NCI-H2196 treated with DMSO at 0.1 percent for 48 hours (cell line): ENCODE results near the gene NELFB.

ENCODE experiments used
- DNase-seq: peaks from one replicate; lab custom pipeline; 2025; ENCODE audit not compliant: unreplicated experiment; lab: John Stamatoyannopoulos, UW

Gene NELFB

DNA sequence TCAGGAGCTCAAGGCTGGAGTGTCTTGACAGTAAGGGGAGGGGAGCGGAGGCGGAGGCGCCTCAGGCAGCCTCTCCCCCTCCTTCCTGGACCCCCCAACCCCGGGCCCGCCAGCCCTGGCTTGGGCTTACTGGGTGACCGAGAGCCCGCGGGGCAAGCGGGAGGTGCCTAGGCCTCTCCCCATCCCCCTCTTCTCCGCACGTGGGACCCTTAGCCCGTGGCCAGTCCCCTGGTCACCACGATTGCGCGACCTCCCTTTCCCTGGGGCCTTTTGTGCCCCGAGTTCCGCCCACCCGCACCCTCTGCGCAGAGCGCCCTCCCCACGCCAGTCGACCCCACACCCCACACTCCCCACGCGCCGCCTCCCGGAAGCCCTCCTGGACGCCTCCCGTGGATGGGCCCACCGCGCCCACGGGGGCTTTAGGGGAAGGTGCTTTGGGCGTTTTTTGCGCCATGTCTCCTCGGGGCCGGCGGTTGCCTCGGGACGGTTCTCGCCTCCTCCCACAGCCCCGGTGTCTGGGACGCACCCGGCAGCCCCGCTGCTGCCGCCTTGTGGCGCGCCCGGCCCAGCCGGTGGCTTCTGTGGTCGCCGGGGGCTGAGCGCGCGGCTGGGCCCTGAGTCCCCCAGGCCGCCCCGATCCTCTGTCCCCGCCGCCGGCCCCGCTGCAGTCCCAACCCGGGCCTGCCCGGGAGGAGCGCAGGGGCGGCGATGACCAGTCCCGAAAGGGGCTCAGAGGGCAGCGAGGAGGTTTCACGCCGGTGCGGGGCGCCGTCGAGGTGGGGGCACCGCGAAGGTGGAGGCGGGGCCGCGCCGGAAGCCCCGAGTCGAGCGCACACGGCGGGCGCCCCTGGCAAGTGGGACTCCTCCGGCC is 25.6 kb downstream of the NELFB start:
- DNase-seq = no peak

DNA sequence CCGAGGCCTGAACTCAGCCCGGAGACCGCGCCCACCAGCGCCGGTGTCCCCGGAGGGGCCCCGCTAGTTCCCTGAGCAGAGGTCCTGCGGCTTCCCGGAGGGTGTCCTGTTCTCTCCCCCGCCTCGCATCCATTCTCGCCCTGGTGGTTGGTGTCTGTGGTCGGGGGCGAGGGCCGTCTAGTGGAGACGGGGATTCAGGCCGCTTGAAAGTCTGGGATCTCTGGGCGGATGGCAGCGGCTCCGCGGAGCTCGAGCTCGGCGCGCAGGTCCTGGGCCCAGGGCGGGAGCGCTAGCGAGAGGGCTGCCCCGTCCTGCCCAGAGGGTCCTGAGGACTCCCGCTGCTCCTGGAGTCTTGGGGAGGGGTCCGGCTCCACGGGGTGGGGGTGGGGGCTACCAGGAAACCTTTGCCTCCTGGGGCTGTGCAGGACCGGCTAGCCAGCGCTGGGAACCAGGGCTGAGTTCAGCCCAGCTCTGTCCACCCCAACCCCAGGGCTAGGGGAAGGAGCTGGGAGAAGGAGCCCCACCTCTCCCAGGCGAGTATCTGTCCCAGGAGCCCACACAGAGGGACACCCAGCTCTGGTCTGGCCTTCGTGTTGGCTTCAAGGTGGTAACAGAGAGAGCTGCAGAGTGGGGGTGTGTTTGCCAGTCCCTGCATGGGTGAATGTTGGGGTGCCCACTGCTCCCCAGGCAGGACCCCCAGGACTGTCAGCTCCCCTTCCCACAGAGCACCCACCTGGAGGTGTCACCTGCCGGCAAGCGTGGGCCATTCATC is 26.4 kb downstream of the NELFB start:
- no peak for DNase-seq

DNA sequence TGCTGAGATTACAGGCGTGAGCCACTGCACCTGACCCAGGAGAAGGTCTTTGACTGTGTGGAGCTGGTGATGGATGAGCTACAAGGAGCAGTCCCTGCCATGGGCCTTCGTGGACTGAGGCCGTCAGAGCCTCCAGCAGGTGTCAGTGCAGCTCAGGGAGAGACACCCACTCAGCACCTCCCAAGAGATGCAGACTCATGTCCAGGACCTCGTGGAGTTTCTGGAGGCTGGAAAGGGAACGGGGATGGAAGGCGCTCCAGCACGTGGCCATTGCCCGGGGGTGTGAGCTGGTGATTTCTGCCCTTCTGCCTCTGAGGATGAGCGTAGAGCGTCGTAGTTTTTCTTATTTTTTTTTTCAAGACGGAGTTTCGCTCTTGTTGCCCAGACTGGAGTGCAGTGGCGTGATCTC is 31.9 kb downstream of the NELFB start:
- DNase-seq = peak; percentile 44

DNA sequence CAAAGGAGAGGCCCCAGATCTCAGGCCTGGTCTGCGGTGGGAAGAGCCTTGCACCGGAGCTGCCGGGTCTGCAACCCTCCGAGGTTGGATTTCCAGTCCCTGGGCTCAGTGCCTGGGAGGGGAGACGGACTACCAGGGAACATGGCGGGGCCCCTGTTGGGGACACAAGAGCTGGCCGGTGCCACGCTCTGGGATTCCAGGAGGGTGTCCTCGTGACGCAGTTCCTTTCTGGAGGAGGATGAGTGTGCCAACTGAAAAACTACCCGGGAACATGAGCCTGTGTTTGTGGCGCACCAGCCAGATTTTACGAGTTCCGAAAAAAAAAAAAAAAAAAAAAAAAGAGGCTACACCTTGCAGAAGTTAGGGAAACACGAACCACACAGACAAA is 38.0 kb downstream of the NELFB start:
- no peak for DNase-seq

DNA sequence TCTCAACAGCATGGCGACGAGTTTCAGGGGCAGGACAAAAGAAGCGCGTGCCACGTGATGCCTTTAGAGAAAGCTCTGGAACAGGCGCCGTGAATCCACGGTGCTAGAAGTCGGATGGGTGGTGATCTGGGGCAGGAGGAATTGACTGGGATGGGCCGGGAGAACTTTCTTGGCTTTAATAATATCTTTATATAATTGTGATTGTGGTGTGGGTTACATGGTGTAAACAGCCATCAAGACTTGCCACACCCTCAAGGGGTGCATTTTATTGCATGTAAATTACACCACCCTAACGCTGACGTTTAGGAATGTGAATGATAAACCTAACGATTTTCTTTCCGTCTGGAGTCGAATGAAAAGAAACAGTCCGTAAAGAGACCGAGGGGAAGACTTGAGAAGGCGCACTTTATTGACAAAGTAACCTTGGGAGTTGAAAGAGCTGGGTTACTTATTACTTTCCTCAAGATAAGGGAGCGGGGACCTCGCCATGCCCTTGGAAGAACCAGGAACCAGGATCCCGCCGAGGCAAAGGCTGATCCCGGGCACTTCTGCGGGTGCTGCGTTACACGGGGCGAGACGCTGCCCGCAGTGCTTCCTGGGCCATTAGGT is 38.5 kb downstream of the NELFB start:
- DNase-seq = no peak

DNA sequence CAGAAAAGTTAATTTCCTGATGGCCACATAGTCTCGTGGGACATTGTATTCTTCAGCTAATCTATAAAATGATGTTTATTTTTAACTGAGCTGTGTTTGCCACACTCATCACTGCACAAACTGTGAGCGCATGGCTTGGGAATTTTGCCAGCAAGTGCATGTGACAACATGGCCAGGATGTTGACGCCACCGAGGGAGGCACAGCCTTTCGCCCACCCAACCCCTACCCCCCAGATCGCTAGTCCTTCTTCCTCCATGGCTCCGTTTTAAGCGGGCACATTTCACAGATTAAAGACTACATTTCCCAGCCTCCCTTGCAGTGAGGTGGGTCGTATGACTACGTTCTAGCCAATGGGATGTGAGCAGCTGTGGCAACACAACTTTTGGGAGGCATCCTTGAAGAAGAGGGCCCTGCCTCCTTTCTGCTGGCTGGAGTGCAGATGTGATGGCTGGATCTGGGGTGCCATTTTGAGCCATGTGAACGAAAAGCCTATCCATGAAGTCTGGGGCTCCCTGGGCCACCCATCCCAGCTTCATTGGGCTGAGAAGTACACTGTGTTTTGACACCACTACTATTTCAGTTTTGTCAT is 39.1 kb downstream of the NELFB start:
- DNase-seq = no peak

DNA sequence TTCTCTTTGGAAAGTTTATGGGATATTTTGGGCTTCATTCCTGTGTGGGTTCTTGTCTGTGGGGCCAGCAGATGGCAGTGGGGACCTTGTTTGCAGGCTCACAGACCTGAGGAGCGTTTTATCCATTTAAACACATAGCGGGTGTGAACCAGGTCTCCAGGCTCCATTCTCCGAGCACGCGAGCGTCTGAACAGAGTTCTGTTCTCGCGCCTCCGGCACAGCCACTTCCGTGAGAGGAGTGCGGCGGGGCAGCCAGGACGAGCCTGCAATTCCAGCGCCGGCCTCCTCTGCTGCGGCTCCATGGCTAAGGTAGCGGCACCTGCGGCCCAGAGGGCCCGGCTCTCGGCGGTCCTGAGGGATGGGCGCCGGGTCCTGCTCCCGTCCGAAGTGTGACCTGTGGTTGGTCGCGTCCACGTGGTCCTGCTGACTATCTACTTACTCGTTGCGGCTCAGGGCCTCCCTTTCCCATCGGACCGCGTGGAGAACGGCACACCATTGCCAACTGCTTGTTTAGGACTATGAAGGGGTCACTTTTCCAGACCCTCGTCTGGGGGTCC is 39.6 kb downstream of the NELFB start:
- DNase-seq = no peak

DNA sequence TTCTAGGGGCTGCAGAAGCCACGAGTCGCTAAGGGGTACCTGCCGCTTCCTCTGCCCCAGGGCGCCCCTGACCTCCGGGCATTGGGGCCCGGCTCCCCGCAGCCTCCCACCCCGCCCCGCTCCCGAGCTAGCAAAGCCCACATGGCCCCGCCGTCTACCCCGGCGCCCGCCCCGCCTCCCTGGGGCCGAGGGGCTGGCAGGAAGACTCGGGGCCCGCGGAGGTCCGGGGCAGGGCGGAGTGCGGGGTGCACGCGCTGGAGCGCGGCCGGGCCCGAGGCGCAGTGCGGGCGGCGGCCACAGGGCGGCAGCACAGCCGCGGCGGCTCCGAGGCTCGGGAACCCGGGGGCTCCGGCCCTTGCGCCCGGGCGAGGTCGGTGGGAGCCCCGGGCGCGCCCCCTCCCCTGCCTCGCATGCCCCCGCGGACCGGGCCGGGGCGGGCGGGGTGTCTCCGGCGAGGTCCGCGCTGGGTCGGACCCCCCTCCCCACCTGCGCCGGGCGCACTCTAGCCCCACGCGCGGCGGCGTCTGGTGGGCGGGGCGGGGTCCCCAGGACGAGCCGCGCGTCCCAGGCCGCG is 40.2 kb downstream of the NELFB start:
- no peak for DNase-seq

DNA sequence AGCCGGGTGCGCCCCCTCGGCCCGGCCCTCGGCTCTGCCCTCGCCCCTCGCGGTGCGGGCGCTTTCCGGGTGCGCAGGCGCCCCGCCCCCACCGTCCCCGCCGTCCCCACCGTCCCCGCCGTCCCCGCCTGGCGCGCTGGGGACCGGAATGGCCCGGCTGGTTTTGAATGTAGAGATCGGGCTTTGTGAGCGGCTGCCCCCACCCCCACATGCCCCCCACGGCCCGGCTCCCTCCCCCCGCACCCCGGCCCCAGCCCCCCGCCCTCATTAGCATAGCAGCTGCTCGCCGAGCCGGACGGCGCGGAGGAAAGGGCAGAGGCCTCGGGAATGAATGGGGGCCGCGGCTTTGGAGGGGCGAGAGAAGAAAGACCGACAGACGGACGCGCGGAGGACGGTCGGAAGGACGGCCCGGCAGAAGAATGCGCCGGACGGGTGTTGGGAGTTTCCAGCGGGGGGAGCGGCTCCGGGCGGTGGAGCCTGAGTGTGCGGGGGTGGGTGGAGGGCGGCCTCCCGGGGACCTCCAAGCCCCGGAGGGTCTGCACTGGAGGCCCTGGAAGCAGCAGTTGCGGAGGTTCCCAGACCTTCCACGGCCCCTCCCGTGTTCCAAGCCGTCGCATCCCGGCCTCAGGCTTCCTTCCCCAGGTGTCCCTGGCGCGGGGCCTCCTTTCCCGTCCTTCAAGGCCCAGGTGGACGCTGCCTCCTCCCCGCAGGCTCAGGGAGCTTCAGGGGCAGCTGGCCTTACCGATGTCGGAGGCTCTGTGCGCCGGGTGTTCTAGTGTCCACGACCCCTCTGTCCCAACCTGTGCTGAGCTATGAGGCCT is 40.9 kb downstream of the NELFB start:
- DNase-seq = no peak

DNA sequence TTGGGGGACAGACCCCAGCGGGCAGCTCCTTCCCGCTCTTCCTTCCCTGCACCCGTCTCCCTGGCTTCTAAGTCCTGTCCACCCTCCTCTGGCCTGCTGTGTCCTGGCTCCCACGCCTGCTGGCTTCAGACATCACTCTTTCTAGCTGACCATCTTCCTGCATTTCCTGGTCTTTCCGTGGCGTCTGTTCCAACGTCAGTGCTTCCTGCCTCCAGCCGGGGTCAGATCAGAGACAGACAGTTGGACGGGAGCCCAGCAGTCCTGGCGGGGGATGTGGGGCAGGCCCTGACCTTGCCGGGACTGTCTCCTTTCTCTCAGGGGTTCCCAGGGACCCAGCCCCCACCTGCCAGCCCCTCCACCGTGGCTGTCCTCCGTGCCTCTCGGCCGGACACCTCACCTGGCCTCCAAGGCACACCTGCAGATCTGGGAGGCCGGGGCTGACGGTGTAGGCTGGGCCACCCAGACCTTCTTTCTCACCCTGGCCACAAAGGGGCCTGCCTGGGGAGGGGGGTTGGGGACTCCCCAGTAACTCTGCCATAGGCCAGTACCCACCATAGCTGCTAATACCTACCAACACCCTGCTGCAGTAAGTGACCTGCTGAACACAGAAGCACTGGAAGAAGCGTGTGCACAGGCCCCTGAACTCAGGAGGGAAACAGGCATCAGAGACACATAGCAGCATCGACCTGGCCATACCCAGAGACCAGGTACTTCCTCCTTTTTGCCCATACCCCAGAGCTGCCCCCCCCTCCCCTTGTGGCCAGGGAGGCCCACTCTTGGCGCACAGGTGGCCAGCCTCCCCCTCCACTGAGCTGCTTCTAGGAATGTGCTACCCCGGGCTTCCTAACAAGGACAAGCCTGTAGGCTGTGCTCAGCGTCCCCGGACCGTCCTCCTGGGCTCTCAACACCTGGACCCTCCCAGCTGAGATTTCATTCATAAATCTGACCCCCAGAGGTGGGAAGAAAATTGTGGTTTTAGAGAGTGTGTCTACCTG is 41.8 kb downstream of the NELFB start:
- no peak for DNase-seq

DNA sequence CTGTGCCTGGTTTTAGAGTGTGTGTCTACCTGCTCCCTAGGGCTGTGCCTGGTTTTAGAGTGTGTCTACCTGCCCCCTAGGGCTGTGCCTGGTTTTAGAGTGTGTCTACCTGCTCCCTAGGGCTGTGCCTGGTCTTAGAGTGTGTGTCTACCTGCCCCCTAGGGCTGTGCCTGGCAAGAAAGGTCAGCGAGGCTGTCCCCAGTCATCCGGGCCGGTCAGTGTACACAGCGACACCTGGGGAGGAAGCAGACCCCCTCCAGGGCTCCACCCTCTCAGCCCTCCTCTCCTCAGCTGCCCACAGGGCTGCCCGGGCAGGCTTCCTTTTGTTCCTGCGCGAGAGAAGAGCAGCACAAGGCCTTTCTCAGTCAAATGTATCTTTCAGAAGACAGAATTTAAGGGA is 42.8 kb downstream of the NELFB start:
- DNase-seq = no peak

DNA sequence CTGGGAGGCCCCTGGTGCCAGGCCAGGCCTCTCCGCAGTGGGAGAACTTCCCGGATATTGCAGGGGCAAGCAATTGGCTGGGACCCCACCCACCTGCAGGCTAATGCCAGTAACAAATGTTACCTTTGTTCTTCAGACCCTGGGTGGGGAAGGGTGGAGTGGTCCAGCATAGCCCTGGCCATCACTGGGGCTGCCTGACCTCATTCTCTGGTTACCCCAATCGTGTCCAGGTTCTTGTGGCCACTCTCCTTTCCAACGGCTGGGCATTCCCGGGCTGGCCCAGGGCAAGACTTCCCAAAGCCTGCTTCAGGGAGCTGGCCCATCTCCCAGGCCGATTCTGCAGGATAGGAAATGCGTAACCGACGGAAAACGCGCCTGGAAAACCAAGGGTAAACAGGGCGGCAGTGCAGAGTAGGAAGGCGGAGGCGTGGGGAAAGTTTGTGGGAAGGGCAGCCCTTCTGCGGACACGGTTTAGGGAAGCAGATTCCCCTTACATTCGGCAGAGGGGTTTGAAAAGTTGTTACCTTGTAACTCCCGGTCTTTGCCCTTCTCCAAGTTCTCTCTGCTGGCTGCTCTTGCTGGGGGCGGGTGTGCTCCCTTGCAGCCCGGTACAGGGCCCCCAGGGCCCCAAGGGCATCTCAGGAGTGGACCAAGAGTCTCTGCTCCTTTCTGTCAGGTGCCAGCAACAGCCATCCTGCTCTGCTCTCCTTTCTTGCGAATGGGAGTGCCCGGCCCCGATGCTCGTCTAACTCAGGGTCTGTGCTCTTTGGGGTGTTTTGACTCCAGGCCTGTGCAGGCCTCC is 43.5 kb downstream of the NELFB start:
- no peak for DNase-seq

DNA sequence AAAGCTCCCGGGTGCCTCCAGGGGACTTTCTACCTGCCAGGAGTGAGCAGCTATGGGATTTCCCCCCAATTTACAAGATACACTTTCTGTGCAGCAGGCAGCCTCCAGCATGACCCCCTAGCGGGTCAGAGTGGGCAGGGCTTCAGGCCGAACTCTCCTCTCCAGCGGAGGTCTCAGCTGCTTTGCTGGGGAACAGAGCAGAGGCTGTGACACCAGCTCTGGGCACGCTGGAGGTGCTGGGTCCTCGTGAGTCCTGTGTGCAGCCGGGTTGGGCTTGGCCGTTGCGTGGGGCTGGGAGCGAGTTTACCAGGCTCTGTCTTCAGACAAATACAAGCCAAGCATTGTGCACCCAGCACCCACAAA is 44.1 kb downstream of the NELFB start:
- no peak for DNase-seq

DNA sequence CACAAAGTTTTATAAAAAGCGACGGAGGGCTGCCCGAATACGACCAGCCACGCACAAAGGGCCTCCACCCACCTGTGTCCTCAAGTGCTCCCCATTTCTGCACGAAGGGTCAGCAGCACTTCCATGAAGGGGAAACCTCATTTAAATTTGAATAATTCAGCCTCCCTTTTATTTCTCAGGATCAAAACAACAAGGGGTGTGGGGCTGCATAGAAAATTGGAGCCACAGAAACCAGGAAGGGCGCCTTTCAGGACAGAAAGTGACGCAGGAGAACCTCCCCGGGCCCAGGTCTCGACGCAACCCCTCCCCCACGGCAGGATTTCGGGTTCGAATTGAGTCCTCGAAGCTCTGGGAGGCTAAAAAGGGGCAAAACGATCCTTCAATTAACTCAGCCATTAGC is 44.8 kb downstream of the NELFB start:
- no peak for DNase-seq

DNA sequence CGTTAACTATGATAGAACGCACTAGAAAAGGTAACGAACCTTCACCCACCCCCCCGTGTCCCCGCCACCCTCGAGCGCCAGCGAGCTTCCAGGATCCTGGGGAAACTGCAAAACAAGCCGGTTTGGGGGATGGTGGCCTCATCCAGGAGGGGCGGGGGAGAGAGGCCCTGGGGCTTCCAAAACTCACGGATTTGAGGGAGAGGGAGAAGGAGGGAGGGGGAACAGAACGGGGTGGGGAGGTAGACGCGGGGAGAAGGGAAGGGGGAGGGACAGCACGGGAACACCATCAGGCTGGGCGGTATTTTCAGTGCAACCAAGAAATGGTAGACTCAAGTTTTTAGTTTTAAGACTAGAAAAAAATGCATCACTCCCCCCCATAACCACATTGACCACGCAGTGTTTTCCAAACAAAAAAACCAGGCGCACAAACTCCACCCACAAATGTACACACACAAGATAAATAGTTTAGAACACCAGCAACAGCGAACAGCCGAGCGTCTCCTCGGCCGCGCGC is 45.5 kb downstream of the NELFB start:
- no peak for DNase-seq

DNA sequence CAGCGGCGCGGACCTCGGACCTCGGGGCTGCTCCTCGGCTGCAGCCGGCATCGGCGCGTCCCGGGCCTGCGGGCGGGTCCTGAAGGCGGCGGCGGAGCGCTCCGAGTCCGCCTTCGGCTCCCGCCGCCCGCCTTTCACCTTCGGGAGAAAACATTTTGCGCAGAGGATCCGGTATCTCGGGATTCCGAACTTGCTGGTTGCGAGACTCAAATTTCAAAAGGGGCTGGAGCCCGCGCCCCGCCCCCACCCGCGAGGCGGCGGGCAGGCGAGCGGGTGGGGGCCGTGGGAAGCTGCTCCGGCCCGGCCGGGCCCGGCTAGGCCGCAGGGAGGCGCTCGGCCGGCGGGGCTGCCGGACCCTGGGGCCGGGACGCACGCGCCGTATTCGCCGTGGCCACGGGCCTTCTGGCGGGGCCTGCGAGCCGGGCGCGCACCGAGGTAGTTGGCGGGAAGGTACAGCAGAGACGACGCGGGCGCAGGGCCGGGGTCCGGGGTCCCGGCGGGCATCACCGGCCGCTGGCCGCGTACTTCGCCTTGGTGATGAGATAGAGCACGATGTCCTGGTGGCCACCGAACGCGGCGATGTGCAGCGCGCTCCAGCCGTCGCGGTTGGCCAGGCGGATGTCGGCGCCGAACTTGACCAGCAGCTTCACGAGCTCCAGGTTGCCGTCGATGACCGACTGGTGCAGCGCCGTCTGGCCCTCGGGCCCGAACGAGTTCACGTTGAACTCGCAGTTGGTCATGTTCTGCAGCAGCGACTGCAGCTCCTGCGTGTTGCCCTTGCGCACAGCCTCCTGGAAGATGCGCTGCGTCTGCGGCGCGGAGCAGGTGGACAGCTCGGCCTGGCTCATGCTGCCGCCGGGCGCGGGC is 46.2 kb downstream of the NELFB start:
- peak; percentile 40 for DNase-seq

DNA sequence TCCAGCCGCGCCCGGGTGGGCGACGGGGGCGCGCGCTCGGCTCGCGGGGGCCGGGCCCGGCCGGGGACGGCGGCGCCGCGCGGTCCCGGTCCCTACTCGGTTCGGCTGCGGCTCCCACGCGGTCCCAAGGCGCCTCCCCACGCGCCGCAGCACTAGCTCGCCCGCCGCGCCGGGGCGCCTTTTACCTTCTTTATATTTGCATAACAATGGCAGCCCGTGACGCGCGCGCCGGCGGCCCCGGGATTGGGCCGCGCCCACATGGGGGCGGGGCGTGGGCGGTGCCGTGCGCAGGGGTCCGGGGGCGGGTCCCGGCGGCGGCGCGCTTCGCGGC is 47.0 kb downstream of the NELFB start, which contains the start of gene NRARP:
Gene NRARP (minus strand): TSS at position 154 of the 331 bp plus-strand sequence. CDS start 343 bp downstream, outside the sequence.
- DNase-seq = peak; percentile 72
